Measurements from ENCODE around the gene PHF14.

Gene PHF14

DNA sequence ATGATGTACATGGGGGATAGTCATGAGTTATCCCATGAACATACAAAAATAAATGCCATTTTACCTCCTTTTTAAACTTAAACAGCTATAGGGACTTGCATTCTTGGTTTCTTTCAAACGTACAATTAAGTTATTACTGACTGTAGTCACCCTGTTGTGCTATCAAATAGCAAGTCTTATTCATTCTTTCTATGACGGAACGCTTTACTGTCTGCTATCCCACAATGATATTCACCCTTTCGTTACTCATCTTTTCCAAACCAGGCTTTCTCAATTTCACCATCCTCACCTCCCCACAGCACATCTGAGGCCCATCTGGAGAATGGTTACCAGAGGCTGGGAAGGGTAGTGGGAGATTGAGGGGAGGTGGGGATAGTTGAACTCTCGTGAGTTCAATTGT is 218.8 kb downstream of the PHF14 start:
- ATAC-seq: no peak
- TF ChIP-seq ZFP3 (CRISPR knock-in tag; IDR thresholded peaks at IDR 0.05): no peak
- TF ChIP-seq ESRRG (CRISPR knock-in tag; IDR thresholded peaks at IDR 0.05): no peak
- no peak for TF ChIP-seq CREB5 (CRISPR knock-in tag; IDR thresholded peaks at IDR 0.05; ENCODE audit: low read depth)
- TF ChIP-seq ZNF70 (CRISPR knock-in tag; IDR thresholded peaks at IDR 0.05): no peak
- TF ChIP-seq BACH2 (CRISPR knock-in tag; IDR thresholded peaks at IDR 0.05; ENCODE audit: borderline replicate concordance): no peak
- no peak for TF ChIP-seq TCF4 (CRISPR knock-in tag; IDR thresholded peaks at IDR 0.05; ENCODE audit: borderline replicate concordance)
- no peak for TF ChIP-seq ISL1 (CRISPR knock-in tag; IDR thresholded peaks at IDR 0.05)
- no peak for TF ChIP-seq GLIS3 (CRISPR knock-in tag; IDR thresholded peaks at IDR 0.05)
- TF ChIP-seq CSDC2 (CRISPR knock-in tag; IDR thresholded peaks at IDR 0.05): no peak
- TF ChIP-seq OSR1 (CRISPR knock-in tag; IDR thresholded peaks at IDR 0.05): no peak
- TF ChIP-seq ZFP30 (CRISPR knock-in tag; IDR thresholded peaks at IDR 0.05): no peak
- TF ChIP-seq TSHZ2 (CRISPR knock-in tag; IDR thresholded peaks at IDR 0.05): no peak
- no peak for TF ChIP-seq POU6F1 (CRISPR knock-in tag; IDR thresholded peaks at IDR 0.05; ENCODE audit: borderline replicate concordance, low read depth)
- TF ChIP-seq ZNF8 (CRISPR knock-in tag; IDR thresholded peaks at IDR 0.05): no peak

- ATAC-seq: no peak
- TF ChIP-seq POU6F1 (CRISPR knock-in tag; IDR thresholded peaks at IDR 0.05; ENCODE audit: borderline replicate concordance, low read depth) (no peak), ZFP3 (CRISPR knock-in tag; IDR thresholded peaks at IDR 0.05) (no peak), BACH2 (CRISPR knock-in tag; IDR thresholded peaks at IDR 0.05; ENCODE audit: borderline replicate concordance) (no peak), PATZ1 (CRISPR knock-in tag; IDR thresholded peaks at IDR 0.05; ENCODE audit: borderline replicate concordance) (no peak), ZNF565 (CRISPR knock-in tag; conservative IDR thresholded peaks at IDR 0.05; ENCODE audit: low read depth) (no peak), PPARA (CRISPR knock-in tag; IDR thresholded peaks at IDR 0.05; ENCODE audit: borderline replicate concordance) (no peak), ARNTL (CRISPR knock-in tag; IDR thresholded peaks at IDR 0.05; ENCODE audit: borderline replicate concordance, low read depth) (no peak), ESRRG (CRISPR knock-in tag; IDR thresholded peaks at IDR 0.05) (no peak), CSDC2 (CRISPR knock-in tag; IDR thresholded peaks at IDR 0.05) (no peak), ZNF70 (CRISPR knock-in tag; IDR thresholded peaks at IDR 0.05) (no peak), OSR1 (CRISPR knock-in tag; IDR thresholded peaks at IDR 0.05) (no peak), ZC3H10 (CRISPR knock-in tag; IDR thresholded peaks at IDR 0.05) (no peak), CSRNP3 (CRISPR knock-in tag; IDR thresholded peaks at IDR 0.05) (no peak), ZNF8 (CRISPR knock-in tag; IDR thresholded peaks at IDR 0.05) (no peak)
Measured at GRCh38 chr7:11193131-11193867, 219.6 kb downstream of the PHF14 start.
